ENCODE data around the gene PILRA. TPM values are rescaled to one million over a fixed set of nuclear protein-coding genes. Genes with fewer than 3 reads are reported as not detected.

The PILRA gene
- total and polyA plus RNA-seq, 4 donors, result 9.9 to 122 (median 27.5) TPM

GRCh38 chr7:100441641-100442535 lies 68.6 kb downstream of the PILRA start:
- no peak for DNase-seq
- 94% methylated on average over 11 of the region's 11 CpGs for WGBS, 2 donors
- H3K36me3 ChIP-seq (ENCODE audit: control insufficient read depth in 4 of 4, insufficient read depth in 4 of 4, low read length in 4 of 4), result no peaks in the 10 kb centered on the region

DNA sequence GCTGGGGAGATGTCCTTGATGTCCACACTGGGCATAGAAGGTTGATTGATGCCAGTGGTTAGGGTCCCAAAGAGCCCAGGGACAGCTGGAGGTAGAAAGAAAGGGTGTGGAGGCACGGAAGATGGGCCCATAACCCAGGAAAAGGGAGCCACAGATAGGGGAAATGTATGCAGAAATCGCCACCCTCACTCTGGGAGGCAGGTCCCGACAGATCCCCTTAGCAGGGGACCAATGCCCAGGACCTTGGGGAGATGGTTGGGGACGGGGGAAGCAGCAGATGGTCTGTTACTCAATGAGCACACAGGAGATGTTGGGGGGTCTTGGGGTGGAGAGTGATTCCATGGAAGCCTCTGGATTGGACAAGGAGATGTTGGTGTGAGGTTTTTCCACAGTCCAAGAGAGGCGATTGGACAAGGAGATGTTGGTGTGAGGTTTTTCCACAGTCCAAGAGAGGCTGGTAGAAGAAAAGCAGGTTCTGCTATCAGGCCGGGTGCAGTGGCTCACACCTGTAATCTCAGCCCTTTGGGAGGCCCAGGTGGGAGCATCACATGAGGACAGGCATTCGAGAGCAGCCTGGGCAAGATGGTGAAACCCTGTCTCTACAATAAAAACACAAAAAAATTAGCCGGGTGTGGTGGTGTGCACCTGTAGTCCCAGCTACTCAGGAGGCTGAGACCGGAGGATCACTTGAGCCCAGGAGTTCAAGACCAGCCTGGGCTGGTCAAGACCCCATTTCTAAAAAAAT lies 70.0 kb downstream of the PILRA start:
- DNase-seq (no peak), ATAC-seq (ENCODE audit: insufficient read depth, low FRiP score) (no peak)
- H3K36me3 ChIP-seq (ENCODE audit: control insufficient read depth in 4 of 4, insufficient read depth in 4 of 4, low read length in 4 of 4), result no peaks in the 10 kb centered on the region
- H3K9ac ChIP-seq (ENCODE audit: insufficient read depth in 1 of 2, low read length in 2 of 2), result no peak overlapping the region
- H3K4me3 ChIP-seq, result no peak overlapping the region
- H3K4me1 ChIP-seq (ENCODE audit: control insufficient read depth in 5 of 5, insufficient read depth in 5 of 5, low read length in 5 of 5), result peaks cover 0 to 4% (median 2%) of the 10 kb centered on the region in 5 donors
- 91 to 92% methylated on average over 9 of the region's 9 CpGs for WGBS, 2 donors
- TF ChIP-seq, protein P1, sequence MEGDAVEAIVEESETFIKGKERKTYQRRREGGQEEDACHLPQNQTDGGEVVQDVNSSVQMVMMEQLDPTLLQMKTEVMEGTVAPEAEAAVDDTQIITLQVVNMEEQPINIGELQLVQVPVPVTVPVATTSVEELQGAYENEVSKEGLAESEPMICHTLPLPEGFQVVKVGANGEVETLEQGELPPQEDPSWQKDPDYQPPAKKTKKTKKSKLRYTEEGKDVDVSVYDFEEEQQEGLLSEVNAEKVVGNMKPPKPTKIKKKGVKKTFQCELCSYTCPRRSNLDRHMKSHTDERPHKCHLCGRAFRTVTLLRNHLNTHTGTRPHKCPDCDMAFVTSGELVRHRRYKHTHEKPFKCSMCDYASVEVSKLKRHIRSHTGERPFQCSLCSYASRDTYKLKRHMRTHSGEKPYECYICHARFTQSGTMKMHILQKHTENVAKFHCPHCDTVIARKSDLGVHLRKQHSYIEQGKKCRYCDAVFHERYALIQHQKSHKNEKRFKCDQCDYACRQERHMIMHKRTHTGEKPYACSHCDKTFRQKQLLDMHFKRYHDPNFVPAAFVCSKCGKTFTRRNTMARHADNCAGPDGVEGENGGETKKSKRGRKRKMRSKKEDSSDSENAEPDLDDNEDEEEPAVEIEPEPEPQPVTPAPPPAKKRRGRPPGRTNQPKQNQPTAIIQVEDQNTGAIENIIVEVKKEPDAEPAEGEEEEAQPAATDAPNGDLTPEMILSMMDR (IDR thresholded peaks at IDR 0.05; ENCODE audit: control extremely low read depth, extremely low read depth), result no peak
- no peaks in the 10 kb centered on the region for H3K27me3 ChIP-seq (ENCODE audit: control insufficient read depth in 3 of 3, insufficient read depth in 3 of 3, low read length in 2 of 3)
- H3K27ac ChIP-seq (ENCODE audit: low read depth in 1 of 2, low read length in 1 of 2), result peak overlapping the region; percentile 14 to 56
- no peaks in the 10 kb centered on the region for H3K9me3 ChIP-seq (ENCODE audit: control insufficient read depth in 4 of 4, insufficient read depth in 3 of 4, low read length in 3 of 4)

More at GRCh38 chr7:100441641-100442535, 68.6 kb downstream of the PILRA start:
- no peak for ATAC-seq (ENCODE audit: insufficient read depth, low FRiP score)
- Histone ChIP-seq H3K4me1 (ENCODE audit: control insufficient read depth in 5 of 5, insufficient read depth in 5 of 5, low read length in 5 of 5) (peaks cover 0 to 4% (median 2%) of the 10 kb centered on the region in 5 donors), H3K27ac (ENCODE audit: low read depth in 1 of 2, low read length in 1 of 2) (no peak overlapping the region), H3K4me3 (no peak overlapping the region), H3K27me3 (ENCODE audit: control insufficient read depth in 3 of 3, insufficient read depth in 3 of 3, low read length in 2 of 3) (no peaks in the 10 kb centered on the region), H3K9me3 (ENCODE audit: control insufficient read depth in 4 of 4, insufficient read depth in 3 of 4, low read length in 3 of 4) (no peaks in the 10 kb centered on the region), H3K9ac (ENCODE audit: insufficient read depth in 1 of 2, low read length in 2 of 2) (no peak overlapping the region)
- TF ChIP-seq, protein P1 (IDR thresholded peaks at IDR 0.05; ENCODE audit: control extremely low read depth, extremely low read depth), result no peak

DNA sequence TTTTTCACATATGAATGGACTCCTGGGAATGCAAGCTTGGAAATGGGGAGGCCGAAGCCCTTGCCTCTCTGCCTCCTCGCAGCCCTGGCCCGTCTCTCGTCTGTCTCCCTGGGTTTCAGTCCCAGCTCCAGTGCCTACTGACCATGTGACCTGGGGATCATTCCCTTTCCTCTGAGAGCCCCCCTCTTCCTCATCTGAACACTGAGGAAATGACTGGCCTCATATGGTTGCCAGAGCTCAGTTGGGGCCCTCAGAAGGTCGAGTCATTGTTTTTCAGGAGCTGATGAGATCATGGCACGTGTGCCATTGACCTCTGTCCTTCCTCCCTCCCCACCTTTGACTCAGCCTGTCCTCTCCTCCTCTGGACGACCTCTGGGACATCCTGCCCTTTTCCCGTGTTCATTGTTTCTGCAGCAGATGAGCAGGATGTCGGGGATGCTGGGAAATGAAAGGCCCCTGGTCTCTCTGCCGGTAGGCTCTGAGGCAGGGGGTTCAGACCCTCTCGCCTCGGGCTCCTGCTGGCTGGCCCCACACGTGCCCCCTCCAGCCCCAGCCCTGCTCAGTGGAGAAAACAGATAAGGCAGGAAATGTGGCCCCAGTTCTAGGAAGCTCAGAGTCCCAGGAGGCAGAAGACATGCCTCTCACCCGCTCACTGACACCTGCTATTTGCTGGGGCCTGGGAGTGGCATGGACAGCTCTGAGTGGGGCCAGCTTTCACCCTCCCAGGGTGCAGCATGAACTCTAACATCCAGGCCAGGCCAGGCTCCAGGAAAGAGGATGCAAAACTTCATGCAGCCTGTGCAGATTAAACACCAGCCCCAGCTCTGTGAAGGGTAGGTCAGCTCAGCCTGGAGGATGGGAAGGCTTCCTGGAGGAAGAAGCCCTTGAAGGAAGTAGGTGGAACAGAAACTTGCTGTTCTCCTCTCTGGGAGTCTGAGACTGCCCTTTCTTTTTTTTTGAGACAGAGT lies 71.3 kb downstream of the PILRA start:
- peak; percentile 66 for ATAC-seq (ENCODE audit: insufficient read depth, low FRiP score)
- no peak overlapping the region for H3K9ac ChIP-seq (ENCODE audit: insufficient read depth in 1 of 2, low read length in 2 of 2)

More for the DNA sequence above, 71.3 kb downstream of the PILRA start:
- 33 to 35% methylated on average over 14 of the region's 14 CpGs for WGBS, 2 donors
- H3K27me3 ChIP-seq (ENCODE audit: control insufficient read depth in 3 of 3, insufficient read depth in 3 of 3, low read length in 2 of 3), result no peaks in the 10 kb centered on the region
- H3K4me3 ChIP-seq, result no peak overlapping the region
- peaks cover 0 to 4% (median 2%) of the 10 kb centered on the region in 5 donors for H3K4me1 ChIP-seq (ENCODE audit: control insufficient read depth in 5 of 5, insufficient read depth in 5 of 5, low read length in 5 of 5)
- peak overlapping the region; percentile 57 to 68 for H3K27ac ChIP-seq (ENCODE audit: low read depth in 1 of 2, low read length in 1 of 2)
- peak in 2 of 3 donors; percentile 53 to 76 for DNase-seq
- no peaks in the 10 kb centered on the region for H3K9me3 ChIP-seq (ENCODE audit: control insufficient read depth in 4 of 4, insufficient read depth in 3 of 4, low read length in 3 of 4)
- no peaks in the 10 kb centered on the region for H3K36me3 ChIP-seq (ENCODE audit: control insufficient read depth in 4 of 4, insufficient read depth in 4 of 4, low read length in 4 of 4)
- TF ChIP-seq, protein P1 (IDR thresholded peaks at IDR 0.05; ENCODE audit: control extremely low read depth, extremely low read depth), result no peak
